ENCODE data around the gene UGT3A1.
"Not testable (repeated sequence)": the region's sequence is repeated elsewhere in the genome, so short reads cannot be mapped to it uniquely, and the experiment has no call there.

UGT3A1 gene

GRCh38 chr5:35987776-35988175 is 3.4 kb downstream of the UGT3A1 start:
- no peak for DNase-seq (ENCODE audit: low read depth)

- DNase-seq (ENCODE audit: low read depth), result no peak
These were observed 11.5 kb downstream of the UGT3A1 start for GRCh38 chr5:35979715-35980114.

GRCh38 chr5:35976859-35977258 is 14.3 kb downstream of the UGT3A1 start:
- DNase-seq (ENCODE audit: low read depth), result not testable (repeated sequence)

- no peak for DNase-seq (ENCODE audit: low read depth)
These were observed 16.6 kb downstream of the UGT3A1 start for GRCh38 chr5:35974570-35974969.

GRCh38 chr5:35971878-35972210 is 19.3 kb downstream of the UGT3A1 start:
- no peak for DNase-seq (ENCODE audit: low read depth)

GRCh38 chr5:35971186-35971877 is 19.9 kb downstream of the UGT3A1 start:
- DNase-seq (ENCODE audit: low read depth), result no peak

- peak; percentile 51 for DNase-seq (ENCODE audit: low read depth)
These were observed 27.8 kb downstream of the UGT3A1 start for GRCh38 chr5:35963381-35963843.

GRCh38 chr5:35960328-35960727 is 30.9 kb downstream of the UGT3A1 start:
- DNase-seq (ENCODE audit: low read depth), result no peak

- peak; percentile 24 for DNase-seq (ENCODE audit: low read depth)
These were observed 34.8 kb downstream of the UGT3A1 start for GRCh38 chr5:35956429-35956828.

GRCh38 chr5:35954175-35954574 is 37.0 kb downstream of the UGT3A1 start:
- no peak for DNase-seq (ENCODE audit: low read depth)

GRCh38 chr5:35947085-35947484 is 44.1 kb downstream of the UGT3A1 start:
- DNase-seq (ENCODE audit: low read depth), result no peak

GRCh38 chr5:35939639-35940038 is 51.6 kb downstream of the UGT3A1 start:
- peak; percentile 28 for DNase-seq (ENCODE audit: low read depth)

- DNase-seq (ENCODE audit: low read depth), result peak; percentile 36
These were observed 52.5 kb downstream of the UGT3A1 start, which contains the start of gene CAPSL for GRCh38 chr5:35938568-35939227. TSS of gene CAPSL (minus strand) at chr5:35938622. CDS start at chr5:35921120, 17,502 bp downstream.

- peak; percentile 73 for DNase-seq (ENCODE audit: low read depth)
These were observed 64.7 kb downstream of the UGT3A1 start for GRCh38 chr5:35926389-35927051.

GRCh38 chr5:35924950-35925722 is 66.1 kb downstream of the UGT3A1 start:
- DNase-seq (ENCODE audit: low read depth), result peak; percentile 87

GRCh38 chr5:35924122-35924949 is 66.9 kb downstream of the UGT3A1 start:
- peak; percentile 86 for DNase-seq (ENCODE audit: low read depth)

GRCh38 chr5:35922468-35922867 is 68.7 kb downstream of the UGT3A1 start:
- no peak for DNase-seq (ENCODE audit: low read depth)

- DNase-seq (ENCODE audit: low read depth), result no peak
These were observed 69.3 kb downstream of the UGT3A1 start for GRCh38 chr5:35921930-35922329.

GRCh38 chr5:35920890-35921289 is 70.3 kb downstream of the UGT3A1 start:
- DNase-seq (ENCODE audit: low read depth), result no peak

- DNase-seq (ENCODE audit: low read depth), result peak; percentile 94
These were observed 72.0 kb downstream of the UGT3A1 start for GRCh38 chr5:35919191-35919590.

- DNase-seq (ENCODE audit: low read depth), result no peak
These were observed 82.4 kb downstream of the UGT3A1 start for GRCh38 chr5:35908814-35909213.
